ENCODE measurements around the gene FANCC.

FANCC gene

DNA sequence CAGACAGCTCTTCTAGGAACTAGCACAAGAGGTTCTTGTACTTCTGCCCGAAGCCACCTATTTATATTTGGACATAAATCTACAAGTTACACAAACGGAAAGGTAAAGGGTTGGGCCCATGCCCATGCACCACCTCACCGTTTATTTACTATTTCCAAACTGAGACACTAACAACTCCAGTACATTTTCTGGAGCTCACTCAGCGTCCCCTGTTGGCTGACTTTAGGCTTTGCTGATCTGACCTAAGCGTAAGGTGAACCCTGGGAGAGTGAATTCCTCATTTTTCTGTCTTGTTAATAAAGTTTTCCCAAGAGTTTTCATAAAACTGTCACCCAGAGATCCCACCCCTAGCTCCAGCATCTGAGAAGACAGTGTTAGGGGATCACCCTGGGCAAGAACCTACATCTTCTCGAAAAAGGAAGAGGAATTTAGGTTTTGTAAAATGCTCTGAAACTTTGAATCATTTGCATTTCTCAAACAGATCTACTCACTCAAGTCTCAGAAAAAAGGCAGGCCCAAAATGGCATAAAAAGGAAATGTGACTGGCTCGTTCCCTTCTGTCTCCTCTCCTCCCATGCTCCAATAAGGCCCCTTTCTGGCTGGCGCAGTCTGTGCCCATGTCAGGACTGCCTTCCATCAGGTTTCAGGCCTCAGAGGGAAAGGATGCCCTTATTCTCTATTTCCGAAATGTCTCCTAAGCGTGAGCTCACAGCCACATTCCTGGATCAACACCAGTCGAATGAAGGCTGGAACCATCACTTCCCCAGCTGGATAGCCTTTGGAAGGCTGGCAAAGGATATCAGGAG is 201.3 kb downstream of the FANCC start:
- no peak overlapping the region for H3K4me3 ChIP-seq (ENCODE audit: low read length)
- TF ChIP-seq, protein P1, sequence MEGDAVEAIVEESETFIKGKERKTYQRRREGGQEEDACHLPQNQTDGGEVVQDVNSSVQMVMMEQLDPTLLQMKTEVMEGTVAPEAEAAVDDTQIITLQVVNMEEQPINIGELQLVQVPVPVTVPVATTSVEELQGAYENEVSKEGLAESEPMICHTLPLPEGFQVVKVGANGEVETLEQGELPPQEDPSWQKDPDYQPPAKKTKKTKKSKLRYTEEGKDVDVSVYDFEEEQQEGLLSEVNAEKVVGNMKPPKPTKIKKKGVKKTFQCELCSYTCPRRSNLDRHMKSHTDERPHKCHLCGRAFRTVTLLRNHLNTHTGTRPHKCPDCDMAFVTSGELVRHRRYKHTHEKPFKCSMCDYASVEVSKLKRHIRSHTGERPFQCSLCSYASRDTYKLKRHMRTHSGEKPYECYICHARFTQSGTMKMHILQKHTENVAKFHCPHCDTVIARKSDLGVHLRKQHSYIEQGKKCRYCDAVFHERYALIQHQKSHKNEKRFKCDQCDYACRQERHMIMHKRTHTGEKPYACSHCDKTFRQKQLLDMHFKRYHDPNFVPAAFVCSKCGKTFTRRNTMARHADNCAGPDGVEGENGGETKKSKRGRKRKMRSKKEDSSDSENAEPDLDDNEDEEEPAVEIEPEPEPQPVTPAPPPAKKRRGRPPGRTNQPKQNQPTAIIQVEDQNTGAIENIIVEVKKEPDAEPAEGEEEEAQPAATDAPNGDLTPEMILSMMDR (conservative IDR thresholded peaks at IDR 0.05; ENCODE audit: low read depth, low read length) = peak; percentile 39

DNA sequence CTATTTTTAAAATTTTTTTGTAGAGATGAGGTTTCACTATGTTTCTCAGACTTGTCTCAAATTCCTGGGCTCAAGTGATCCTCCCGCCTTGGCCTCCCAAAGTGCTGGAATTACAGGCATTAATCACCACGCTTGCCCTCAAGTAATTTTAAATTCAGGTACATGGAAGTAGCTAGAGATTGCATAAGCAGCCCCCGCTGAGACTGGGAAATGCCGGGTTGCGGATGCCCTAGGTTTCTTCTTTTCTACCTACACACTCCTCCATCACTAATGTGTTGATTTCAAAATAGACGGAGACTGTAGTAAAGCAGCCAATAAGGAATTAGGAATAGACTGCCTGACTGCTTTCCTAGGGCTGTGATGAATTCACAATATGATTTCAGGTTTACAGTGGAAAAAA is 202.4 kb downstream of the FANCC start:
- H3K4me3 ChIP-seq (ENCODE audit: low read length) = no peak overlapping the region
- DNase-seq (ENCODE audit: low read depth) = no peak
- TF ChIP-seq, protein P1 (conservative IDR thresholded peaks at IDR 0.05; ENCODE audit: low read depth, low read length) = no peak

More for the DNA sequence above, 201.3 kb downstream of the FANCC start:
- DNase-seq (ENCODE audit: low read depth) = no peak

DNA sequence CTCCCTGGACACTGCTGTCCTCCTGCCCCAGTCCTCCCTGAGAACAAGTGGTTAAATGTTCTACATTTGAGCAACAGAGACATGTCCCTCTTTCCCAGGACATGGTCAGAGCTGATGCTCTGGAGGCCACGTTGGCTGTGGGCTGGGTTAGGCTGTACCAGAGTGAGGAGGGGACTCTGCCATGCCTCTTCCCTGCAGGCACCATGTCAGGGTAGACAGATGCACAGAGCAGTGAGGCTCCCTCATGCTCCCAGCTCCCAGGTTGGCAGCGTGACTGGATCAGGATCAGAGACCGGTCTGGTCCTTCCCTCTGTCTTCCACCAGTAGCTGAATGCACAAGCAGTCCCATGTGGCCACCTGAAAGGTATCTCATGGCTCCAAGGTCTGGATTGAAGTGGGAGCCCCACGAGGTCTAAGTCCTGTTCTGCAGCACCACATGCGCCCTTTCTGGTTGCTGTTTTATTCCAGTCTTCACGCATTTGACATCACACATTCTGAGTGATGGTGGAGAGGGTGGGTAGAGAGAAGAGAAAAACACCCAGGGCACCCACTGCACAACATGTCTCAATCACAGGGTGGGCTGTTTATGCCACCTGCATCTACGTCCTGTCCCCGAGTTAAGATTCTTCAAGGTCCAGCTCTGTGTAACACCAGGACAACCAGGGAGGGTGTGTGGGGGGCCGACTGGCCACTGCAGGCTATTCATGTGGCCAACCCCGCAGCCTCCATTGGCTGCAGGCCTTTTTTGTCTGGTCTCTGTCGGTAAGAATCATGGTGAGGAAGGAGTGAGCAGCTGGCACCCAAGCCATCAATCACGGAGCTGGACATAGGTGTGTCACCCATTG is 204.9 kb downstream of the FANCC start:
- no peak for DNase-seq (ENCODE audit: low read depth)
- no peak overlapping the region for H3K4me3 ChIP-seq (ENCODE audit: low read length)
- TF ChIP-seq, protein P1 (conservative IDR thresholded peaks at IDR 0.05; ENCODE audit: low read depth, low read length) = no peak

DNA sequence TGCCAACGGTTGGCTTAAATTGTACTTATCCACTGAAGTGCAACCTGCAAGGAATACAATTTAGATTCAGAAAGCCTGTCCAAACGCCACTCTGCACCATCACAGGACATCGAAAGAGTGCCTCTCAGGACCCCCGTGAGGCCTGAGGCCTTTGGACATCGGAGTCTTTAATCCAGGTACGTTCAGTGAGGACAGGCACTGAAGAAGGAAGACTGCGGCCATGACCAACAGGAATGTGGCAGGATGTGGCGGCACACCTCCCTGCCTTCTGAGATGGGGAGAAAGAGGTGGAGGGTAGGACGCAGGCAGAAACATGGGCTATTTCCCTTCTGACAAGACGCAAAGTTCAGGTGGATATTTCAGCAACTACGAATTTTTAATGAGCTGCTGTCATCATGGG is 205.8 kb downstream of the FANCC start:
- no peak for DNase-seq (ENCODE audit: low read depth)
- TF ChIP-seq, protein P1 (conservative IDR thresholded peaks at IDR 0.05; ENCODE audit: low read depth, low read length) = no peak
- no peak overlapping the region for H3K4me3 ChIP-seq (ENCODE audit: low read length)

DNA sequence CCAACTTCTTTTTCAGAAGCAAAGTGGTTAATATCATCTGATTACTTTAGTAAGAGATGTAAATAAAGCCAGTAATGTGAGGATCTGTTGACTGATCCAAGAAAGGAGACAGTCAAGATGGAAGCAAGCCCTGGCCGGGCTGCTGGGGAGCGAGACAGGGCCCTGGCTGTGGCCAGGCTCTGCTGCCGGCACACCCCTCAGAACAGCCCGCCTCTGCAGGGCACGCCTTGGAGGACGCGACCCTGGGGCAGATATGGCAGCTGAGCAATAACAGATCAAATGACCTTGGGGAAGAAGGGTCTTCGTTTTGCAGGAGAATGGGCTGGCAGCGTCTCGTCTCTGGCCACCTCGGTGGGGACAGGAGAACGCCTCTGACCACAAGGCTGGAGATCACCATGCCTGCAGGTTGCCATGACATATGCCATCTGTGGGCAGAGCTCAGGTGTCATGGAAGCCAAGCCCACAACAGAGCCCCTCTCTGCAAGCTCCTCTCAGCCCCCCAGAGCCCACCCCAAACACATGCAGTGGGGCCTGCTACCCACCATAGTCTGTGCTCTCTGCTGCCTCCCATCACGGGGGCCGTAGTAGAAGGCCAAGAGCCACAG is 206.5 kb downstream of the FANCC start:
- TF ChIP-seq, protein P1 (conservative IDR thresholded peaks at IDR 0.05; ENCODE audit: low read depth, low read length) = no peak
- DNase-seq (ENCODE audit: low read depth) = no peak
- no peak overlapping the region for H3K4me3 ChIP-seq (ENCODE audit: low read length)

DNA sequence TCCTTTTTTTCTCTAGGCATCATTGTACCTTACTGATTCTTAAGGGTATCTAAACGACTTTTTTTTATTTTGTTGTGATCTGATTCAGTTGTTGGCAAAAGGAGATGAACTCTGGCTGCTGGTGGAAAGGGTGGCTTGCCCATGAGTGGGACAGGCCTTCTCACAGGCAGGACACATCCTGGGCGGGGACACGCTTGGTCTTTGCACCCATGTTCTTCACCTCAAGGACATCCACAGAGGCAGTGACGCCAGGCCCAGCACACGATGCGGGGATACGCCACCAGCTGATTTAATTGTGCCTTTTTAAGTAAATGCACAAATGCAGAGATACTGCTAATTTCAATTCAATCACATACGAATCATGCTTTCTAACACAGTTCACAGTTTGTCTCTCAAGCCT is 208.1 kb downstream of the FANCC start:
- TF ChIP-seq, protein P1 (conservative IDR thresholded peaks at IDR 0.05; ENCODE audit: low read depth, low read length) = no peak
- no peak overlapping the region for H3K4me3 ChIP-seq (ENCODE audit: low read length)
- DNase-seq (ENCODE audit: low read depth) = no peak

Measured in retinal pigment epithelial cell (primary cell).